Activated CD4-positive, alpha-beta memory T cell treated with anti-CD3 and anti-CD28 coated beads for 36 hours (primary cell): Measurements from ENCODE around the gene LMF1. TPM values are rescaled to one million over a fixed set of nuclear protein-coding genes. Genes with fewer than 3 reads are reported as not detected.

Experiments used
- CTCF ChIA-PET: fragments of 350-600 bp; sonication (Branson Sonifier 250); formaldehyde crosslinking; loops from one replicate; lab custom pipeline; 2021; ENCODE audit warnings: antibody characterized with exemption, inconsistent platforms; lab: Charles Lee
- POLR2A ChIA-PET: fragments of 350-600 bp; sonication (Branson Sonifier 250); formaldehyde crosslinking; loops from one replicate; lab custom pipeline; 2021; ENCODE audit warnings: antibody characterized with exemption; lab: Charles Lee
- DNase-seq: peaks from one replicate; pipeline ENCODE4 v3.0.0-alpha.2; 2020
- H3K27ac Mint-ChIP-seq: one replicate; pipeline ENCODE4 v1.8.0; 2021; ENCODE audit warnings: mixed read lengths
- H3K27me3 Mint-ChIP-seq: one replicate; pipeline ENCODE4 v1.8.0; 2021; ENCODE audit warnings: mixed read lengths
- H3K36me3 Mint-ChIP-seq: one replicate; pipeline ENCODE4 v1.8.0; 2021; ENCODE audit warnings: mixed read lengths
- H3K4me1 Mint-ChIP-seq: one replicate; pipeline ENCODE4 v1.8.0; 2021; ENCODE audit warnings: low read depth, mixed read lengths
- H3K4me3 Mint-ChIP-seq: one replicate; pipeline ENCODE4 v1.8.0; 2021; ENCODE audit warnings: mild to moderate bottlenecking, mixed read lengths
- H3K9me3 Mint-ChIP-seq: one replicate; pipeline ENCODE4 v1.8.0; 2021; ENCODE audit warnings: mixed read lengths
- intact Hi-C: fragments of 100-400 bp; cut with micrococcal nuclease; formaldehyde crosslinking; loops from one replicate; pipeline ENCODE4 v1.15.1; 2023
- total RNA-seq, 2 experiments: library from RNA; stranded (reverse); gene quantifications; one replicate each; pipeline ENCODE4 v1.2.3, GENCODE V29; 2021

The LMF1 gene
- total RNA-seq, 2 experiments from 2014 or later: 14.4 to 15.4 TPM

GRCh38 chr16:898761-899682 is 71.8 kb downstream of the LMF1 start:
- intact Hi-C loops: no loop called here
- Mint-ChIP-seq H3K27ac (no peak overlapping the region), H3K4me3 (no peak overlapping the region), H3K4me1 (no peaks in the 10 kb centered on the region), H3K36me3 (no peaks in the 10 kb centered on the region), H3K27me3 (no peaks in the 10 kb centered on the region), H3K9me3 (no peaks in the 10 kb centered on the region)
- ChIA-PET CTCF (no interaction called here), POLR2A (no interaction called here)
- no peak for DNase-seq

GRCh38 chr16:898216-898615 is 72.6 kb downstream of the LMF1 start:
- no peaks in the 10 kb centered on the region for H3K27me3 Mint-ChIP-seq
- intact Hi-C loops: no loop called here
- no peak overlapping the region for H3K27ac Mint-ChIP-seq
- no peaks in the 10 kb centered on the region for H3K4me1 Mint-ChIP-seq
- ChIA-PET CTCF (no interaction called here), POLR2A (no interaction called here)
- H3K4me3 Mint-ChIP-seq: no peak overlapping the region
- no peak for DNase-seq
- H3K9me3 Mint-ChIP-seq: no peaks in the 10 kb centered on the region
- no peaks in the 10 kb centered on the region for H3K36me3 Mint-ChIP-seq

GRCh38 chr16:897701-898100 is 73.1 kb downstream of the LMF1 start:
- no peak for DNase-seq
- no peaks in the 10 kb centered on the region for H3K36me3 Mint-ChIP-seq
- no peaks in the 10 kb centered on the region for H3K9me3 Mint-ChIP-seq
- no peak overlapping the region for H3K4me3 Mint-ChIP-seq
- H3K27ac Mint-ChIP-seq: no peak overlapping the region
- CTCF ChIA-PET: no interaction called here
- intact Hi-C loops: no loop called here
- H3K4me1 Mint-ChIP-seq: no peaks in the 10 kb centered on the region
- POLR2A ChIA-PET: no interaction called here
- H3K27me3 Mint-ChIP-seq: no peaks in the 10 kb centered on the region

GRCh38 chr16:897200-897543 is 73.6 kb downstream of the LMF1 start:
- Mint-ChIP-seq H3K27ac (no peak overlapping the region), H3K9me3 (no peaks in the 10 kb centered on the region), H3K4me3 (no peak overlapping the region), H3K4me1 (no peaks in the 10 kb centered on the region), H3K36me3 (no peaks in the 10 kb centered on the region), H3K27me3 (no peaks in the 10 kb centered on the region)
- intact Hi-C loops: no loop called here
- no peak for DNase-seq
- POLR2A ChIA-PET: no interaction called here
- CTCF ChIA-PET: no interaction called here

GRCh38 chr16:896261-897199 is 74.3 kb downstream of the LMF1 start:
- CTCF ChIA-PET: no interaction called here
- Mint-ChIP-seq H3K27me3 (no peaks in the 10 kb centered on the region), H3K9me3 (no peaks in the 10 kb centered on the region), H3K36me3 (no peaks in the 10 kb centered on the region), H3K27ac (no peak overlapping the region), H3K4me1 (no peaks in the 10 kb centered on the region), H3K4me3 (no peak overlapping the region)
- intact Hi-C loops: no loop called here
- POLR2A ChIA-PET: no interaction called here
- DNase-seq: no peak

GRCh38 chr16:895371-895770 is 75.4 kb downstream of the LMF1 start:
- no peak overlapping the region for H3K27ac Mint-ChIP-seq
- no peak for DNase-seq
- H3K4me1 Mint-ChIP-seq: no peaks in the 10 kb centered on the region
- intact Hi-C loops: no loop called here
- H3K9me3 Mint-ChIP-seq: no peaks in the 10 kb centered on the region
- H3K27me3 Mint-ChIP-seq: no peaks in the 10 kb centered on the region
- CTCF ChIA-PET: no interaction called here
- POLR2A ChIA-PET: no interaction called here
- H3K36me3 Mint-ChIP-seq: no peaks in the 10 kb centered on the region
- H3K4me3 Mint-ChIP-seq: no peak overlapping the region

GRCh38 chr16:894841-895240 is 75.9 kb downstream of the LMF1 start:
- ChIA-PET CTCF (no interaction called here), POLR2A (no interaction called here)
- H3K36me3 Mint-ChIP-seq: no peaks in the 10 kb centered on the region
- DNase-seq: no peak
- H3K4me3 Mint-ChIP-seq: no peak overlapping the region
- H3K9me3 Mint-ChIP-seq: no peaks in the 10 kb centered on the region
- H3K27me3 Mint-ChIP-seq: no peaks in the 10 kb centered on the region
- intact Hi-C loops: no loop called here
- no peaks in the 10 kb centered on the region for H3K4me1 Mint-ChIP-seq
- no peak overlapping the region for H3K27ac Mint-ChIP-seq

GRCh38 chr16:894136-894535 is 76.6 kb downstream of the LMF1 start:
- CTCF ChIA-PET: no interaction called here
- H3K4me3 Mint-ChIP-seq: no peak overlapping the region

GRCh38 chr16:893360-893759 is 77.4 kb downstream of the LMF1 start:
- H3K9me3 Mint-ChIP-seq: no peaks in the 10 kb centered on the region
- CTCF ChIA-PET: no interaction called here

More at GRCh38 chr16:894136-894535, 76.6 kb downstream of the LMF1 start:
- H3K9me3 Mint-ChIP-seq: no peaks in the 10 kb centered on the region
- intact Hi-C loops: no loop called here
- no peaks in the 10 kb centered on the region for H3K27me3 Mint-ChIP-seq
- H3K4me1 Mint-ChIP-seq: no peaks in the 10 kb centered on the region
- H3K27ac Mint-ChIP-seq: no peak overlapping the region
- DNase-seq: no peak
- POLR2A ChIA-PET: no interaction called here
- no peaks in the 10 kb centered on the region for H3K36me3 Mint-ChIP-seq

GRCh38 chr16:892536-893255 is 78.1 kb downstream of the LMF1 start:
- Mint-ChIP-seq H3K4me3 (no peak overlapping the region), H3K9me3 (no peaks in the 10 kb centered on the region), H3K4me1 (no peaks in the 10 kb centered on the region), H3K36me3 (no peaks in the 10 kb centered on the region), H3K27ac (no peak overlapping the region), H3K27me3 (no peaks in the 10 kb centered on the region)
- intact Hi-C loops: no loop called here
- ChIA-PET CTCF (no interaction called here), POLR2A (no interaction called here)
- DNase-seq: no peak

More at GRCh38 chr16:893360-893759, 77.4 kb downstream of the LMF1 start:
- intact Hi-C loops: no loop called here
- no peaks in the 10 kb centered on the region for H3K36me3 Mint-ChIP-seq
- no peaks in the 10 kb centered on the region for H3K27me3 Mint-ChIP-seq
- no peaks in the 10 kb centered on the region for H3K4me1 Mint-ChIP-seq
- no peak overlapping the region for H3K27ac Mint-ChIP-seq
- no peak for DNase-seq
- POLR2A ChIA-PET: no interaction called here
- H3K4me3 Mint-ChIP-seq: no peak overlapping the region

GRCh38 chr16:892006-892405 is 78.8 kb downstream of the LMF1 start:
- DNase-seq: no peak
- no peaks in the 10 kb centered on the region for H3K27me3 Mint-ChIP-seq
- no peaks in the 10 kb centered on the region for H3K36me3 Mint-ChIP-seq
- no peaks in the 10 kb centered on the region for H3K9me3 Mint-ChIP-seq
- intact Hi-C loops: no loop called here
- H3K4me1 Mint-ChIP-seq: no peaks in the 10 kb centered on the region
- H3K4me3 Mint-ChIP-seq: no peak overlapping the region
- no peak overlapping the region for H3K27ac Mint-ChIP-seq
- CTCF ChIA-PET: no interaction called here
- POLR2A ChIA-PET: no interaction called here

GRCh38 chr16:891353-891740 is 79.4 kb downstream of the LMF1 start:
- no peaks in the 10 kb centered on the region for H3K9me3 Mint-ChIP-seq
- no peaks in the 10 kb centered on the region for H3K36me3 Mint-ChIP-seq
- H3K4me1 Mint-ChIP-seq: no peaks in the 10 kb centered on the region
- ChIA-PET CTCF (no interaction called here), POLR2A (no interaction called here)
- no peak overlapping the region for H3K27ac Mint-ChIP-seq
- H3K27me3 Mint-ChIP-seq: no peaks in the 10 kb centered on the region
- DNase-seq: no peak
- intact Hi-C loops: no loop called here
- H3K4me3 Mint-ChIP-seq: no peak overlapping the region
